Measurements from ENCODE around the gene TFIP11.

DNA sequence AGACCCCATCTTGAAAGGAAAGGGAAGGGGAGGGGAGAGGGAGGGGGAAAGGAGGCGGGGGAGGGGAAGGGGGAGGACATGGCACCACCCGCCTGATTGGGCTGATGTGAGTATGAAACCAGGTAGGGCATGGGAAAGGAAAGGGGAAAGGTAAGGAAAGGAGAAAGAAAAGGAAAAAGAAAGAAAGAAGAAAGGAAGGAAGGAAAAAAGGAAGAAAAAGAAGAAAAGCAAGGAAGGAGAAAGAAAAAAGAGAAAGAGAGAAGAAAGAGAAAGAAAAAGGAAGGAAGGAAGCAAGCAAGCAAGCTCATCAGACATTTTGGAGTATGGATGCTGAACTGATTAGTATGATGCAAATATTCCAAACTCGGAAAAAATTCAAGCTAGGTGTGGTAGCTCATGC is 36.0 kb upstream of the TFIP11 start:
- TF ChIP-seq, protein P1, sequence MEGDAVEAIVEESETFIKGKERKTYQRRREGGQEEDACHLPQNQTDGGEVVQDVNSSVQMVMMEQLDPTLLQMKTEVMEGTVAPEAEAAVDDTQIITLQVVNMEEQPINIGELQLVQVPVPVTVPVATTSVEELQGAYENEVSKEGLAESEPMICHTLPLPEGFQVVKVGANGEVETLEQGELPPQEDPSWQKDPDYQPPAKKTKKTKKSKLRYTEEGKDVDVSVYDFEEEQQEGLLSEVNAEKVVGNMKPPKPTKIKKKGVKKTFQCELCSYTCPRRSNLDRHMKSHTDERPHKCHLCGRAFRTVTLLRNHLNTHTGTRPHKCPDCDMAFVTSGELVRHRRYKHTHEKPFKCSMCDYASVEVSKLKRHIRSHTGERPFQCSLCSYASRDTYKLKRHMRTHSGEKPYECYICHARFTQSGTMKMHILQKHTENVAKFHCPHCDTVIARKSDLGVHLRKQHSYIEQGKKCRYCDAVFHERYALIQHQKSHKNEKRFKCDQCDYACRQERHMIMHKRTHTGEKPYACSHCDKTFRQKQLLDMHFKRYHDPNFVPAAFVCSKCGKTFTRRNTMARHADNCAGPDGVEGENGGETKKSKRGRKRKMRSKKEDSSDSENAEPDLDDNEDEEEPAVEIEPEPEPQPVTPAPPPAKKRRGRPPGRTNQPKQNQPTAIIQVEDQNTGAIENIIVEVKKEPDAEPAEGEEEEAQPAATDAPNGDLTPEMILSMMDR (IDR thresholded peaks at IDR 0.05 in 8 of 11, conservative IDR thresholded peaks at IDR 0.05 in 3 of 11): no peak
- no peak for TF ChIP-seq POLR2A (IDR thresholded peaks at IDR 0.05)
